Stimulated activated CD8-positive, alpha-beta memory T cell treated with anti-CD3 and anti-CD28 coated beads, Interleukin-15, amount 100 ng/mL, for 1 hour (primary cell): ENCODE data around the gene OR51T1.
"Not testable (repeated sequence)": the region's sequence is repeated elsewhere in the genome, so short reads cannot be mapped to it uniquely, and the experiment has no call there.

Source experiments
- DNase-seq: peaks from one replicate; pipeline ENCODE4 v3.0.0-alpha.2; 2020; ENCODE audit warnings: low read depth

The OR51T1 gene, protein sequence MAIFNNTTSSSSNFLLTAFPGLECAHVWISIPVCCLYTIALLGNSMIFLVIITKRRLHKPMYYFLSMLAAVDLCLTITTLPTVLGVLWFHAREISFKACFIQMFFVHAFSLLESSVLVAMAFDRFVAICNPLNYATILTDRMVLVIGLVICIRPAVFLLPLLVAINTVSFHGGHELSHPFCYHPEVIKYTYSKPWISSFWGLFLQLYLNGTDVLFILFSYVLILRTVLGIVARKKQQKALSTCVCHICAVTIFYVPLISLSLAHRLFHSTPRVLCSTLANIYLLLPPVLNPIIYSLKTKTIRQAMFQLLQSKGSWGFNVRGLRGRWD

DNA sequence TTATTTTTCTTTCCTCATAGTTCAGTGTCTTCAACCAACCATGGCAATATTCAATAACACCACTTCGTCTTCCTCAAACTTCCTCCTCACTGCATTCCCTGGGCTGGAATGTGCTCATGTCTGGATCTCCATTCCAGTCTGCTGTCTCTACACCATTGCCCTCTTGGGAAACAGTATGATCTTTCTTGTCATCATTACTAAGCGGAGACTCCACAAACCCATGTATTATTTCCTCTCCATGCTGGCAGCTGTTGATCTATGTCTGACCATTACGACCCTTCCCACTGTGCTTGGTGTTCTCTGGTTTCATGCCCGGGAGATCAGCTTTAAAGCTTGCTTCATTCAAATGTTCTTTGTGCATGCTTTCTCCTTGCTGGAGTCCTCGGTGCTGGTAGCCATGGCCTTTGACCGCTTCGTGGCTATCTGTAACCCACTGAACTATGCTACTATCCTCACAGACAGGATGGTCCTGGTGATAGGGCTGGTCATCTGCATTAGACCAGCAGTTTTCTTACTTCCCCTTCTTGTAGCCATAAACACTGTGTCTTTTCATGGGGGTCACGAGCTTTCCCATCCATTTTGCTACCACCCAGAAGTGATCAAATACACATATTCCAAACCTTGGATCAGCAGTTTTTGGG is at the start of gene OR51T1:
TSS of gene OR51T1 (plus strand) at position 41 of the 641 bp plus-strand sequence. CDS start at position 41, 0 bp downstream.
- no peak for DNase-seq

DNA sequence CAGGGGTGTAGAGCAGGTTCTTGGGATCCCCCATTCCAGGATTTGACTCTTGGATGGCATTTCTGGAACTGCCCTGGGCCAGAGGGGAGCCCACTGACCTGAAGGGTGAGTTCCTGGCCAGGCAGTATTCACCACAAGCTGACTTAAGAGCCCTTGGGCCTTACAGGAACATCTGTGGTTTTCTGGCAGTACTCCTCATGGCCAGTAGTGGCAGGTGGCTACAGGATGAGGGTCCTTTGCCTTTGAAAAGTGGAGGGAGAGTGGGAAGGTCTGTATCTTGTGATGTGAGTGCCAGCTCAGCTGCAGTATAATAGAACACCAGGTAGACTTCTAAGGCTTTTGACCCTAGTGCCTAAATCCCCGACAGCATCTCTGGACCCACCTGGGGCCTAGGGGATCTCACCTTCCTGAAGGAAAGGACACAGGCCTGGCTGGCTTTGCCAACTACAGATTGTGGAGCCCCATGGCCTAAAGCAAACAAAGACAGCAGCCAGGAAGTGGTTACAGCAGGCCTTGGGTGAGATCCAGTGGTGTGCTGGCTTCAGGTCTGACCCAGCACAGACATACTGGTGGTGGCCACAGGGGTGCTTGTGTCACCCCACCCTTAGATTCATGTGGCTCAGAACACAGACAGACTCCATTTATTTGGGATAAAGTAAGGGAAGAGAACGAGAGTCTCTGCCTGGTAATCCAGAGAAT is 41.7 kb upstream of the OR51T1 start:
- DNase-seq: no peak

DNA sequence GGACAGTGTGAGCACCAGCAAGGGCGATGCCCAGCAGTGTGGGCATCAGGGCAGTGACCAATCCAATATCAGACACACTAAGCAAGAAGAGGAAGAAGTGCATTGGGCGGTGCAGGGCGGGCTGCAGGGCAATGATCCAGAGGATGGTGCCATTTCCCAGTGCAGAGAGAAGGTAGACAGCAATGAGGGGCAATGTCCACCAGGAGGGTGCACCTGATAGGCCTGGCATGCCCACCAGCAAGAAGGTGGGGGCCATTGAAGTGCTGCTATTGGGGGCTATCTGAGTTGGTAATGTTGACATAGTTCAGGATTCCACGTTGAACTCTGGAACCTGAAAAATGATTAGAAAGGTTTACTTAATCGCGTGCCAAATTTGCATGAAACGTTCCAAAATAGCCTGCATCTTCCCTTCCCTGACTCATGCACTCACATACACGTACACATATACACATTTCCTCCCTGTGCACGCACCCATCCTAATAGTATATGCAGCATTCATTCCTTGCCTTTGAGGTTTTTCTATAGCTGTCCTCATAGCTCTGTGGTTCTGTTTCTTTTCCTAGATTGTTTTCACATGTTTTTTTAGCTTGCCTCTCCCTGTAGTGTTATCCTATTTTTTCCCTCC is 32.7 kb upstream of the OR51T1 start, which contains the start of gene OR51S1:
TSS of gene OR51S1 (minus strand) at position 301 of the 625 bp plus-strand sequence. CDS start at position 301, 0 bp downstream.
- DNase-seq: no peak

DNA sequence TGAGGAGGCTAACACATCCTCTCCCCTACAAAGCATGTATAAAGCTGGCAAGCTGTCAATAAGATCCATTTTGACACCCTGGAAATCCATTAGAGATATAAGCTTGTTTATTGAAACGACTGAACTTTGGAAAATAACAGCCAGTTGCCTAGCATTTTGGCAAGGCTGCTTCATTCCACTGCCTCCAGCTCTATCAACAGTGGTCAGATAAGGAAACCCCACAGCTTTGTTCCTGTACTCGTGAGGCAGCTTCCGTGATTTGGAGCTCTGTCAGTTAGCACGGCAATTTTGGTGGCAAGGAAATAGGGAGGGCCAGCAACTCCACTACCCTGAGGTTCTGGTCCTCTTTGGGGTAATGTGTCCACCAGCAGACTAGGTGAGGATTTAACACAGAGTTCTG is 30.7 kb upstream of the OR51T1 start:
- no peak for DNase-seq

DNA sequence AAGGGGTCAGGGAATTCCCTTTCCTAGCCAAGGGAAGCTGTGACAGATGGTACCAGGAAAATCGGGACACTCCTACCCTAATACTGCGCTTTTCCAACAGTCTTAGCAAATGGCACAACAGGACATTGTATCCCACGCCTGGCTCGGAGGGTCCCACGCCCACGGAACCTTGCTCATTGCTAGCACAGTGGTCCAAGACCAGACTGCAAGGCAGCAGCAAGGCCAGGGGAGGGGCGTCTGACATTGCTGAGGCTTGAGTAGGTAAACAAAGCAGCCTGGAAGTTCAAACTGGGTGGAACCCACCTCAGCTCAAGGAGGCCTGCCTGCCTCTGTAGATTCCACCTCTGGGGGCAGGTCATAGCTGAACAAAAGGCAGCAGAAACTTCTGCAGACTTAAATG is 27.4 kb upstream of the OR51T1 start:
- DNase-seq: not testable (repeated sequence)

DNA sequence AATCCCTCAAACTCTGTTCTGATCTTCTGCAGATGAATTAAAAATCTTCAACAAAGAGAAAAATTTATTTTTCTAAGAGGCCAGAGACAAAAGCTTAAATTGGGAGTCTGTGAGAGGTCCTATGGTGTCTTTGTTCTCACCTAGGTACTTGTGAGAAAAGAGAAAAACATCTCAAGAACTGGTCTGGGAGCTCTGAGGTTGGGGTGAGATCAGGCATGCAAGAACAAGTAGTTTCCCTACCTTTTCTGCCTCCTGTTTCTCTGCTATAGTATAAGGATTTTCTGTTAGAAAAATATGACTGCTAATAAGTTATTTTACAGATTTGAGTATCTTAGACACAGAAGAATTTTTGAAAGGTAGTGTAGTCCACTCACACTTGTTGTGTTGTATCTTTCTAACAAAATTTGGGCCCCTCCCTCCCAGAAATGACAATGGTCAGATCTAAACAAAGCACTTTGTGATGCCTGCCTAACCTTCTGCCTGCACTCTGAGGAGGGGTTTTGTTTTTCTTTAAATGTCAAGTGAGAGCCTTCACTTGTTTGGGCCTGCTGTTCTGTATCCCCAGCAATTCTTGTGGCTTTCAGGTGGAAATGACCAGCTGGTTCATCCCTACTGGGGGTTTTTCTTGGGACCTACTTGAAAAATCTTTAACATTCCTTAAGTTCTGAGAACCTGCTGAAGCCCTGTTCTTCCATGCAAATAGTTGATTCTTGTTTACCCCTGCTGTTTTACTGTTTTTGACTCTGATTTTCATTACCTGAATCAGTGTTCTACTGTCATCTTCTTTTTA is 19.1 kb upstream of the OR51T1 start:
- no peak for DNase-seq

DNA sequence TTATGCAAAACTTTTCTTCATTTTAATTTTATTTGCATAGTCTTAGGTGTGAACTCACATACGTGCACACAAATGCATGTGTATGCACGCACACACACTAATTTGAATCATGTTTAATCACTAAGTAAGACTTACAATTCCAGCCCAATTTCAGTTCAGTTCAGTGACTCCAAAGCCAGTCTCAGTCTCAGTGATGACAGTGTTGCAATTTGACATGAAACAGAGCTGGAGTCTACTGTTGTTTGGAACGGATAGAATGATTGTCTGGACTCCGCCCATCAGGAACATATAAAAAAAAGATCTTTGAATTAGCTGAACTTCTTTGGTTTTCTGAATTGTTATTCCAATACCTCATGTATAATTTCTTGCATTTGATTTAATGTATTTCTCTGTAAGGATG is 17.8 kb upstream of the OR51T1 start:
- DNase-seq: no peak

DNA sequence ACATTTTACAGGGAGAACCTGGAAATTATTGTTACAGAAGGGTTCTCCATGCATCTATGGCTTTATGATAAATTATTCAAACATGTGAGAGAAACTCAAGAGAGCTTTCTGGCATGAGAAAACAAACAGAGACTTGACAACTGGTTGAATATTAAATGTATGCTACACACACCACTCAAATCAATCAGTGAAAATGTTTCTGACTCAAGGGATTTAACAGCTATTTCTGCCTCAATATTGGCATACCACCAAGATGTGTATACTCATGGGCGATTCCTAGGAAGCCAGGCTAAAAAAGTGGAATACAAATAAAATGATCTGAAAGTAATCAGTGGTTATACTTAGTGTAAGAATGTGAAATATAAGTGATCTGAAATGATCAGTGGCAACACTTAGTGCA is 15.8 kb upstream of the OR51T1 start:
- DNase-seq: no peak

DNA sequence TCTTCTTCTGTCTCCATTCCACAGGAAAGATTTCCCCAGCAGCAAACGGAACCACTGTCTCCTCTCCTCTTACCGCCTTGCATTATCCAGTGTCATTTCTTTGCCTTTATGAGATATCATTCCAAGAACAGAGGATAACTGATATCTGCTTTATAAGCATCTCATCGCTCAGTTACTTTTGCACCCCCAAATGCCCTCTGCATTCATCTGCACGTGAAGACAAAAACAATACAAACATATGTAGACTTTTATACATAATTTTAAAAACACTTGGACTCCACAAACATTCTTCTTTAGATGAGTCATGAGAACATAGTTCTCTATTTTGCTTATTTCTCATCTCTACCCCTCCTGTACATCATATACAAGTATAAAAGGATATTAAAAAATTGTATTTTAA is 512 bp upstream of the OR51T1 start:
- no peak for DNase-seq

DNA sequence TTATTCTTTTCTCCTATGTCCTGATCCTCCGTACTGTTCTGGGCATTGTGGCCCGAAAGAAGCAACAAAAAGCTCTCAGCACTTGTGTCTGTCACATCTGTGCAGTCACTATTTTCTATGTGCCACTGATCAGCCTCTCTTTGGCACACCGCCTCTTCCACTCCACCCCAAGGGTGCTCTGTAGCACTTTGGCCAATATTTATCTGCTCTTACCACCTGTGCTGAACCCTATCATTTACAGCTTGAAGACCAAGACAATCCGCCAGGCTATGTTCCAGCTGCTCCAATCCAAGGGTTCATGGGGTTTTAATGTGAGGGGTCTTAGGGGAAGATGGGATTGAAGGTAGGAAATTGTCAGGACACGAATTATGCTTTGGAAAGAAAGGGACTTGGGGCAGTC is 843 bp downstream of the OR51T1 start:
- DNase-seq: no peak

DNA sequence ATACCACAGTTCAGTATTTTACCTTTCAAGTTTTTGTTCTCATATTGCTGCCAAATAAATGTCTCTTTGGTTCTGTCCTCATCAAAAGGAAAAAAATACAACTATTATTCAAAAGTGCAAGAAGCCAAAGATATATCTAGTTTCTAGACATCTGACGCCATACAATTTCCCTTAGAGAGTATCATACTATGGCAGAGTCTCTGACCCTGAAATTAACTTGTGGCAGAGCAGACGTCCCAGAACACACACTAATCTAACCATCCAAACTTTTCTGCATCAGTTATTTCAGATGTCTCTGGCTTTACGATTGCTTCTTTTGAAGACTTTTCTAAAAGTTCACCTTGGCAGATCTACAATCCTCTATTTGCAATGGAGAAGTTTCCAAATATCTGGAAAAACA is 2.7 kb downstream of the OR51T1 start:
- no peak for DNase-seq

DNA sequence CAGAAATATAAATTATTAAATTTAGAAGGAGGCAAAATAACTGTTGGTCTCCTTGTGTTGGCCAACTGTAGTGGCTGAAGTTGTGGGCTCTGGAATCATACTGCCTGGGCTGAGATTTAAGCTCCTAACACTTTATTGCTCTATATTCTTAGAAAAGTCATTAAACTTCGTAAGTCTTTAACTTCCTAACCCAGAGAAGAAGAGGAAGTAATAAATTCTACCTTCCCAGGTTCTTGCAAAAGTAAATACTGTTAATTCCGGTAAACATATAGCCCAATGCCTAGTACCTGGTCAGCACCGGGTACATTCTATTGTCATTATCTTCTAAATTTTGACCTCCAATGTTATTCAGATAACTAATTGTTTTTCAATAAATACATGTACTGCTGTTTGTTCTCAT is 4.5 kb downstream of the OR51T1 start:
- no peak for DNase-seq

DNA sequence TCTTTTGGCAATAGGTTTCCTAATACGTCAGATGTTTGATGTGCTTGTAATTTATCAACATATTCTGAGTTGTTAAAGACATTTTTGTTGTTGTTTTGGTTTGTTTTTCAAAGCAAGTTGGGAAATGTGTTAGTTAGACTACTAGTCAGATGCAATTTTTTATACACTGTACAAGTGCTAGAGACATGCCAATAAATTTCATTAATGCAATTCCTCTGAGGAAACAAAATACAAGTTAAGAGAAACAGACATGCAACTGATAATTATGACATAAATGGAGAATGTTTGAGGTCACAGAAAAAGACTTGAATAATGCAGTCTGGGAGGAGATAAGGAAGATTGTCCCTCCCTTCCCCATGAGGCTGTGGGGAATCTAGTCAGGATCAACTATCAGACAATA is 5.9 kb downstream of the OR51T1 start:
- DNase-seq: no peak

DNA sequence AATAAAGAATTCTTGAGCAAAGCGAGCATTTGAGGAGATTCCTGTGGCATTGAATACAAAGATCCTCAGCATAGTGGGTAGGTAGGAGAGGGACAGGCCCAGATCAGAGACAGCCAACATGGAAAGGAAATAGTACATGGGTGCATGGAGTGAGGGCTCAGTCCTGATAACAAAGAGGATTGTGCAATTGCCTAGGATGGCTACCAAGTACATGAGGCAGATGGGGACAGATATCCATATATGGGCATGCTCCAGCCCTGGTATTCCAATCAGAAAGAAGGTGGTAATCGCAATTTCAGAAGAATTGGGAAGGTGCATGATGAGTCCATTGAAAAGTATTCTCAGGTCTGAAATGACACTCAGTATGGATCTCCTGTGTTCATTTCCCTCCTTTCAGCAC is 8.6 kb downstream of the OR51T1 start:
- no peak for DNase-seq

DNA sequence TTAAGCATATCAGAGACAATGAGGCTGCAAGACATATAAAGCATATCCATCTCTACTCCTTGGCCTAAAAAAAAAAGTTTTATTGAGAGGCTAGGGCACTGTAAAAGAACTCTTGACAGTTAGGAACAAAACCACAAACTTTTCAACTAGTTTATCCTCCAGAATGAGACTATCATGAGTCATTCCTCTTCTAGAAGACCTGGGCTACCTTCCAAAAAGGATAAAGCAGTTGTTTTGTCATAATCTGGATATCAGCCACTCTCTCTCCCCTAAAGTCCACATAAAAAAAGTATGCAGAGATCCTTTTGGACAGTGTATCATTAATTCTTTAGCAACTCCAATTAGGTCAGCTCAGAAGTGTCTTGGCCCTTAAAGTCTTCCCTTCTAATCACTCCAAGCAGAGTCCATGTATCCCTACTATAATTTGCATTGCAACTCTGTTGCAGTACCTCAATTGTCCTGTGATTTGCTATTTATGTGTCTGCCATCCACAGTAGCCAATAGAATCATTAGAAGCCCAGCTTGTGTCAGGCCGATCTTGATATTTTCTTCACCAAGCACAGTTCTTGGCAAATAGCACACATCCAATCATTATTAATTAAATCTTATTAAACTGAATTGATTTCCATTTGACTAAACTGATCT is 10.4 kb downstream of the OR51T1 start:
- DNase-seq: no peak

DNA sequence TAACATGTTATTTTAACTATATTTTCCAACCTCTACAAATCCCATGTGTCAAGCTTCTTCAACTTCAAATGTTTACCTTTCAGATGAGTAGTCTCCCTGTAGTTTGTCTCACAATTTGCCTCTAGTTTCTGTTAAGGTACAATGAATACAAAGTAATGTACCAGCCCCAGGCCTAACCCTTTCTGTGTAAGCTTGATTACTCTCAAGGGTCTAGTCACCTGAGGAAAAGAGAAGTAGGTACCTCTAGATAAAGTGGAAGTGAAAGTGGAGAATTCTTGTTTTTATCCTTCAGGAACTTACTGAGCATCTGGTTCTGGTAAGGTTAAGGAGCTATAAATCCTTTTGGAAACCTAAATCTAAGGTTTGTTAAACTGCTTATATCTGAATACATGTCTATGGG is 21.8 kb downstream of the OR51T1 start, which contains the start of gene OR51A7:
TSS of gene OR51A7 (plus strand) at position 300 of the 400 bp plus-strand sequence. CDS start 3,587 bp downstream, outside the sequence.
- no peak for DNase-seq

DNA sequence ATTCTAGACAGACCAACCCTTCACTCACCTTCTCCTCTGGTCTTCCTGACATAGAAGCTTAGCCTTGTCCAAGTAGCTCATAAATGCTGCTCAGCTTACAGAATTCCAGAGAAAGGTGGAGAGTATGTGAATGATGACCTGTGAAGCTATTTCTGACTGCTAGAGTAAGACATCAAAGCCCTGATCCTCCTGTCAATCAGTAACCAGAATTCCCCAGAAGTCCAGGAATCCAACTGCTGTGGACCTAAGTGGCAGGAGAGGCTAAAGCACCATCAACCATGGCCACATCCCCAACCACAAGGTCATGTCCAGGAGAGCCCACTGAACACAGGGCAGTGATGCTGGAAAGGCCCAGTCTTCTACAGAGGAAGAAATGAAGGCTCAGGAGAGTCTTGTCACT is 34.9 kb downstream of the OR51T1 start:
- DNase-seq: no peak

DNA sequence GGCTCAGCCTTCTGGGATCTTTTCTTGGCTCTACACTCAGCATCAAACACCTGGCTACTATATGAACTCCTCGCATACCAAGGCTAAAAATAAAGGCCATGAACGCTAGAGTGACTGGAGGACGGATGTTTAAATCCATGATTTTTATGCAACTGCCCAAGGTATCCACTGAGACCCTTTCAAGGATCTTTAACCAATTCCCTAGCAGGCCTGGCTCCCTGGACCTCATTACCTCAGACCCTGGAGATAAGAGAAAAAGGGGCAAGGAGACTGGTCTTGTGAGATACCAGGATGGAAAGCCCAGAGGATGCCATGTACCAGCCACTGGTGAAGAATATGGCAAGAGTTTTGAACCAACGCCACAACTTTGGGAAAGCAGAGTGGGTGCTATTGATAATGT is 37.5 kb downstream of the OR51T1 start, which contains the start of gene OR51G2:
TSS of gene OR51G2 (minus strand) at position 101 of the 400 bp plus-strand sequence. CDS start 3,687 bp downstream, outside the sequence.
- DNase-seq: no peak

DNA sequence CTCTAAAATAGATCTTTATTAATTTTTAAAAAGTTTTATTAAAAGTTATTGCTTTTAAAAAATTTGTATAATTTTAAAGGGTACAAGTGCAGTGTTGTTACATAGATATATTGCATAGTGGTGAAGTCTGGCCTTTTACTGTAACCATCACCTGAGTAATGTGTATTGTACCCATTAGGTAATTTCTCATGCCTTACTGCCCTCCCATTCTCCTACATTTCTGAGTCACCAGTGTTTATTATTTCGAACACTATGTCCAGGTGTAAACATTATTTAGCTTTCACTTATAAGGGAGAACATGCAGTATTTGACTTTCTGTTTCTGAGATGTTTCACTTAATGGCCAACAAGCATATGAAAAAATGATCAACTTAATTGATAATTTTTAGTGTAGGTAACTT is 40.1 kb downstream of the OR51T1 start:
- DNase-seq: no peak

DNA sequence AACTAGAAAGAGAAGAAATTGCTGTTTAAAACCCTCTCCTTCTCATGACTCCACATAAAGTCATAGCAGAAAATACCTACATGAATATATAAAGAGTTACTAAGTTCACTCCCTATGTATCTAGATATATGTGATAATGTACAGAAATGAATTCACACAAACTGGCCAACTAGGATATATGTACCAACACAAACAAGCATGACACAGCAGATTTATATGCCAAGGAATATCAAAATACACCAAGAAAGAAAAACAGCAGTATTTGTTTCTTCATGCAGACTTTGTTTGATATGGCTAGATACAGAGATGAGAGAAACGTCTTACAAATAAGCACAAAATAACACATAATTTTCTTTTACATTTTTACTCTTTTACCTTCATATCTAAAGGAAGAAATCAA is 40.6 kb downstream of the OR51T1 start:
- no peak for DNase-seq

DNA sequence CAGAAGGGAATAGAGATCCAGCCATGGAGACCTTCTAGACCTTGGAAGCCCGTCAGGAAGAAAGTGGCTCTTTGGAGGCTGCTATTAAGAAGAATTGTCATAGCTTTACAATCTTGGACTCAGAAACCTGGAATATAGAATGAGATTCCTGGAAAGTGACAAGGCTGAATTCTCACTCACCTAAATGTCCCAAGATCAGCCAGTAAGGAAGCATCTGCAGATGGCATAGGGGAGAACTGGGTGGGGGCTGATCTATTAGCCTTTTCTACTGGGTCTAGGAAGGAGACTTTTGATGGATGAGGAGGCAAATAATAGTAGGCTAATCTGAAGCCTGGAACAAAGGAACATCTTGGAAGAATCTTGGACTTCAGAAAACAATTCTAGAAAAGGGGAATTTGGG is 42.5 kb downstream of the OR51T1 start, which contains the start of gene OR51G1:
TSS of gene OR51G1 (minus strand) at position 101 of the 400 bp plus-strand sequence. CDS start at position 101, 0 bp downstream.
- no peak for DNase-seq
